HG03095 (cell line): Measurements from ENCODE around the gene C2orf81.

ENCODE experiments used
- ATAC-seq: cut with Tn5 transposase; IDR thresholded peaks from one replicate; pipeline ENCODE4 v1.9.1; 2021; ENCODE audit warnings: moderate library complexity; ENCODE audit not compliant: unreplicated experiment

The C2orf81 gene

GRCh38 chr2:74364533-74365505, 56.6 kb downstream of the C2orf81 start:
- ATAC-seq = no peak
